Fibroblast of the conjunctiva (primary cell): ENCODE data around the gene ZNF215.
"Not testable (repeated sequence)": the region's sequence is repeated elsewhere in the genome, so short reads cannot be mapped to it uniquely, and the experiment has no call there.

Experiments
- DNase-seq: peaks from one replicate; pipeline ENCODE4 v3.0.0-alpha.2; 2010; ENCODE audit warnings: low read depth

The ZNF215 gene

GRCh38 chr11:6926208-6927029 lies at the start of gene ZNF215:
Gene ZNF215, plus strand, starts transcription at chr11:6926426. Its CDS starts 5,847 bp downstream, at chr11:6932273.
- peak; percentile 71 for DNase-seq

- DNase-seq, result no peak
Measured at GRCh38 chr11:6876914-6877313, 49.3 kb upstream of the ZNF215 start.

GRCh38 chr11:6882751-6883150 lies 43.5 kb upstream of the ZNF215 start:
- no peak for DNase-seq

- DNase-seq, result not testable (repeated sequence)
Measured at GRCh38 chr11:6887711-6888110, 38.5 kb upstream of the ZNF215 start.

GRCh38 chr11:6888830-6889229 lies 37.4 kb upstream of the ZNF215 start:
- DNase-seq, result no peak

GRCh38 chr11:6889835-6890234 lies 36.4 kb upstream of the ZNF215 start:
- no peak for DNase-seq

GRCh38 chr11:6892400-6892799 lies 33.8 kb upstream of the ZNF215 start, which contains the start of gene OR2D2:
Gene OR2D2, minus strand, starts transcription at chr11:6892500. Its CDS starts 0 bp downstream, at chr11:6892500.
- DNase-seq, result no peak

GRCh38 chr11:6894097-6894496 lies 32.1 kb upstream of the ZNF215 start:
- no peak for DNase-seq

- DNase-seq, result no peak
Measured at GRCh38 chr11:6895010-6895409, 31.2 kb upstream of the ZNF215 start.

- no peak for DNase-seq
Measured at GRCh38 chr11:6898911-6899310, 27.3 kb upstream of the ZNF215 start.

GRCh38 chr11:6900327-6900999 lies 25.8 kb upstream of the ZNF215 start:
- no peak for DNase-seq

GRCh38 chr11:6904804-6905203 lies 21.4 kb upstream of the ZNF215 start:
- not testable (repeated sequence) for DNase-seq

GRCh38 chr11:6911378-6911777 lies 14.8 kb upstream of the ZNF215 start:
- DNase-seq, result no peak

- DNase-seq, result no peak
Measured at GRCh38 chr11:6911948-6912347, 14.3 kb upstream of the ZNF215 start.

GRCh38 chr11:6919698-6920097 lies 6.5 kb upstream of the ZNF215 start:
- DNase-seq, result no peak

GRCh38 chr11:6920702-6921101 lies 5.5 kb upstream of the ZNF215 start, which contains the start of gene OR2D3:
Gene OR2D3, plus strand, starts transcription at chr11:6921002. Its CDS starts 0 bp downstream, at chr11:6921002.
- DNase-seq, result no peak

GRCh38 chr11:6925007-6925577 lies 1.1 kb upstream of the ZNF215 start:
- no peak for DNase-seq

- no peak for DNase-seq
Measured at GRCh38 chr11:6925636-6926207, 504 bp upstream of the ZNF215 start.

- no peak for DNase-seq
Measured at GRCh38 chr11:6927030-6927617, 898 bp downstream of the ZNF215 start.

GRCh38 chr11:6928916-6929315 lies 2.7 kb downstream of the ZNF215 start:
- DNase-seq, result no peak

GRCh38 chr11:6931146-6931713 lies 5.0 kb downstream of the ZNF215 start:
- peak; percentile 31 for DNase-seq

- DNase-seq, result no peak
Measured at GRCh38 chr11:6932145-6932544, 5.9 kb downstream of the ZNF215 start.
